LHCN-M2 (cell line): ENCODE data around the gene MFN1. TPM values are rescaled to one million over a fixed set of nuclear protein-coding genes. Genes with fewer than 3 reads are reported as not detected.
"Not testable (repeated sequence)": the region's sequence is repeated elsewhere in the genome, so short reads cannot be mapped to it uniquely, and the experiment has no call there.

Source experiments
- DNase-seq: peaks from one replicate; pipeline ENCODE4 v3.0.0-alpha.2; 2012; ENCODE audit warnings: low read depth
- polyA plus RNA-seq: library from polyadenylated mRNA; unstranded; fragments of >200 nt; gene quantifications from one replicate; pipeline ENCODE4 v1.2.1, GENCODE V29; 2012; ENCODE audit warnings: missing spikeins
- total RNA-seq: library from RNA; depleted of rRNA; stranded (reverse); fragments of >200 nt; gene quantifications from 2 replicates; pipeline ENCODE4 v1.2.3, GENCODE V29; 2014; rRNA removed

MFN1 gene
- 38.3 and 46.0 TPM in 2 replicates for total RNA-seq
- polyA plus RNA-seq, result 13.0 TPM

DNA sequence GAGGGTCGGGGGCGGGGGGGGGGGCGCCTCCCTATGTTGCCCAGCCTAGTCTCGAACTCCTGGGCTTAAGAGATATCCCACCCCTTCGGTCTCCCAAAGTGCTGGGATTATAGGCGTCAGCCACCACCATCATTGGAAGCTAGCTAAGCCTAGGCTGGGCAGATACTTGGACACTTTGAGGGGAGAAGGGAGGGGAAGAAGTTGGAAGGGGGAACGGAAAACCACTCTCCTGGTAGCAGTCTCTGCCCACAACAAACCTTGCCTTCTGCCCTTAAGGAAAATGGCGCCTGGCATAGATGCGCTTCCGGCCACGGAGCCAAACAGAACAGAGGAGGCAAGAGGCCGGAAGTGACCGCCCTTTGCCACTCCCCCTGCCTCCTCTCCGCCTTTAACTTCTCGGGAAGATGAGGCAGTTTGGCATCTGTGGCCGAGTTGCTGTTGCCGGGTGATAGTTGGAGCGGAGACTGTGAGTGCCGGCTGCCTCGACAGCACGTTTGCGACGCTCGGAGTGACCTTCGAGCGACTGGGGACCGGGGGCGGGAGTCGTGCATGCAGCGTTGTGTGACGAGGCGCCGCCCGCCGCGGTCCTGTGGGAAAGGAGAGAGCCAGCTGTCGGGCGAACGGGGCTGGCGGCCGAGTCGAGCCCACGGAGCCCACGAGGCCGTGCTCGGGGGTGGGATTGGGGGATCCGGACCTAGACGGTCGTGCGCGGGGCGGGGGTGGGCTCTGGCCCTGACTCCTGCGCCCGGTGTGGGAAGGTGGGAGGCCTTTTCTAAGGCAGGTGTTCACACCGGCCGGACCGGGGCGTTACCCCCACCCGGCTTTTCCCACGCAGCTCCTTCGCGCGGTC is at the start of gene MFN1:
TSS of gene MFN1 (plus strand) at position 365 of the 850 bp plus-strand sequence. CDS start 1,143 bp downstream, outside the sequence.
- peak; percentile 95 for DNase-seq

DNA sequence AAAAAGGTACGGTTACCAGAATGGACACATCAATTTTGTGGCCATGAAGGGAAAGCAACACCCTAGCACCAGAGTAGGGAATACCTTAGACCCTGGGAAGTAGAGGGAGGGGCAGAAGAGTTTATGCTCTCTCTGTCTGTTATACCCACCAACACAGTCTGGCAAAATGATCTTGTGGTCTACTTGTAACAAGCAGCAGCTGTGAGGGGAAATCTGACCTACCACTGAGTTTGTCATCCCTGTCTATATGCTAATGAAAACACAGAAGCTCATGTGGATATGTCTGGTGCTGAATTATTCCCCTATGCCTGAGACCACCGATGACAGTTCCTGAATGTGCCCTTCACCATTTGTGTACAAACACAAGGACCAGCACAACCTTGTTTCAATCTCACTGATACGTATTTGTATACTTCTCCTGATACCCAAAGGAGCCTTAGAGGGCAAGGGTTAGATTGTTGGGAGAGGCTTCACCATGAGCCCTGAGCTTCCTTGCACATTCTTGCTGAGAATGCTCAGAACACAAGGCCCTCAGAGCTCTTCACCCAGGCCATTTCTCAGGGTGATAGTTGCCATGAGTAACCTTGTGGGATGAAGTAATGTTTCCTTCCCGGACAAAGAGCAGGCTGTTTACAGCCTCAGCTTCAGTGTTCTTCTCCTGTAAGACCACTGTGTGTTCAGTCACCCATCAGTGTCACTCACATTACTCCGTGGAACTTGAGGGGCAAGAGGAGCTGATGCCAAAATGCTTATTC is 49.4 kb upstream of the MFN1 start:
- DNase-seq, result peak; percentile 63

DNA sequence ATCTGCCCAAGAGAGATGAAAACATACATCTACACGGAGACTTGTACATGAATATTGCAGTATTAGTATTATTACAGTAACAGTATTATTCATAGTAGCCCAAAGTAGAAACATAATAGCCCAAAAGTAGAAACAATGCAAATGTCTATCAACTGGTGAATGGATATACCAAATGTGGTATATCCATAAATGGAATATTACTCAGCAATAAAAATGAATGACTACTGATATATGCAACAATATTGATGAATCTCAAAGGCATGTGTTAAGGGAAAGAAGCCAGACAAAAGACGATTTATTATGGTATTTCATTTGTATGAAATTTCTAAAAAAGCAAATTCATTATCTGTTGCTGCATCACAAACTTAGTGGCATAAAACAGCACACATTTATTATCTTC is 48.2 kb upstream of the MFN1 start:
- DNase-seq, result no peak

DNA sequence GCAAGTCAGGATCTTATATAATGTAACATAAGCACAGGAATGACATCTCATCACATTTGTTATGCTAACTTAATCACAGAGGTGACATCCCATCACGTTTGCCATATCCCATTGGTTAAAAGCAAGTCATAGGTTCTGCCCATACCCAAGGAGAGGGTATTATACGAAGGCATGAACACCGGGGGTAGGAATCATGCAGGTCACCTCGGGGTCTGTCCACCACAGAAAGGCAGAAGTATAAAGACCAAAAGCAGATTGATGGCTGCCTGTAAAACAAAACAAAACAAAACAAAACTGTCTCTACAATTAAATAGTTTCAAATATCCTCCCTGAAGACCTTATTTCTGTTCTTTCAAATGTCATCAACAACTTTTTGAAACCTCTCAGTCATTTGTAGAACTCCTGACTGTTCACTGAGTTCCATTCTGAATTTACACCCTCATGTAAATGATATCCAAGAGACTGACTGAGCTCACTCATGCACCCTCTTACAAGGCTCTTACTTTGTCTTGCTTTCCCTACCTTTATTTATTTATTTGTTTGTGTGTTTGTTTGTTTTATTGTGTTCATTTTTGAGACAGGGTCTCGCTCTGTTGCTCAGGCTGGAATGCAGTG is 47.4 kb upstream of the MFN1 start:
- DNase-seq, result no peak

DNA sequence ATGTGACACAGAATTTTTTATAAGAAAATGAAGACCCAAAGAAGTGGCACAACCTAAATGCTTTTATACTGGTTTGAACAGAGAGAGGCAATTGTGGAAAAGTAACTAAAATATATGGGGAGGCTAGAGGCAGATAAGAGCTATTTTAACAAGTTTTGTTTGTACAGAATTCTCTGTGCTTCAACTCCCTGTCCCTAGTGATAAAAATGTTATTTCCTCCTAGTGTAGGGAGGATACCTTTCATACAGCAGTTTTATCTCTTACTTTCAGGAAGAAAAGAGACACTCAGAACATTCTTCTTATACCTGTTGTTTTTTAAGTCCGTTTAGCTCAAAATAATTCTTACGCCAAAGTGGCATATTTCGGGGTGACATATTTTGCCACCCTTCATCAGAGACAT is 45.9 kb upstream of the MFN1 start:
- no peak for DNase-seq

DNA sequence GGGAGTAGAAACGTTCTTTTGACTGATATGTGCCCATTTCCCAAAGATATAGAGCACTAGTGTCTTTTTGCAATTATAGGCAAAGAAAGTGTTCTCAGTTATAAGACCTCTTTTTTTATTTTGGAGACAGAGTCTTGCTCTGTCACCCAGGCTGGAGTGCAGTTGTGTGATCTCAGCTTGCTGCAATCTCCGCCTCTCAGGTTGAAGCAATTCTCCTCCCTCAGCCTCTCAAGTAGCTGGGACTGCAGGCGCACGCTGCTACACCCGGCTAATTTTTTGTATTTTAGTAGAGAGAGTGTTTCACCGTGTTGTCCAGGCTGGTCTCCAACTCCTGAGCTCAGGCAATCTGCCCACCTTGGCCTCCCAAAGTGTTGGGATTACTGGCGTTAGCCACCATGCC is 45.4 kb upstream of the MFN1 start:
- DNase-seq, result no peak

DNA sequence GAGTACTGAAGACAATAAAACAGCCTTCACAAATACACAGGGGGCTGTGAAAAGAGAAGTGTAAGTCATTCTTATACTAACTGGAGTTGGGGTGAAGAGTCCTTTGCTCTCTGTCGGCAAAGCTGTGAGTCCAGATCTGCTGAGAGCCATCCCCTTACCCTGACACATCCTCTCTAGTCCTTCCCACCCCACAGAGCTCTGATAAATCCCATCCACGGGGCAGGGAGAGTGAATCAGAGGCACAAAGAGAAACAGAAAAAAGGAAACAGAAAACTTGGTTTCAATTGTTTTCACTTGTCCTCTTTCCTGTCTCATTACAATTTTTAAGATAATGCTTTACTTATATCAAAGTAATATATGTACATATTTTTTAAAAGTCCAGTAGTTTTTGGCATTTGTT is 42.9 kb upstream of the MFN1 start:
- no peak for DNase-seq

DNA sequence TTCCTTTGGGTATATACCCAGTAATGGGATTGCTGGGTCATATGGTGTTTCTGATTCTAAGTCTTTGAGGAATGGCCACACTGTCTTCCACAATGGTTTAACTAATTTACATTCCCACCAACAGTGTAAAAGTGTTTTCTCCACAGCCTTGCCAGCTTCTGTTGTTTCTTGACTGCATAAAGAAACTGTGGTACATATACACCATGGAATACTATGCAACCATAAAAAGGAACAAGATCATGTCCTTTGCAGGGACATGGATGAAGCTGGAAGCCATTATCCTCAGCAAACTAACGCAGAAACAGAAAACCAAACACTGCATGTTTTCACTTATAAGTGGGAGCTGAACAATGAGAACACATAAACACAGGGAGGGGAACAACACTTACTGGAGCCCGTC is 40.1 kb upstream of the MFN1 start:
- not testable (repeated sequence) for DNase-seq

DNA sequence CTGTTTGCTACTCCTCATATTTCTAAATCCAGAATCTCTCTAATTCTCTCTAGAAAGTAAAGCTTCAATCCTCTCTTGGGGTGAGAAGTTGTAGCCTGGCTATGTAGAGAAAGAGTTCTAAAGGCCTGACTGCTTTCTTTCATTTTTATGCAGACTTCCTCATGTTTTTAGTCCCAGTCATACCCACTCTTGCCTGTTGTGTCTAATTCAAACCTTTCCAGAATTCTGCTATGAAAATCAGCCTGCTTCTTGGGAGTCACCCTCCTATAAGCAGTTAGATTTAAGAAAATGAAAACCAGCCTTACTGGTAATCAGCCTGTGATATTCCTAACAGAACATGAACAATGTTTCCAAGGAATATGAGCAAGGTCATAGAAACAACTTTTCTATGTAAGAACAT is 39.5 kb upstream of the MFN1 start:
- no peak for DNase-seq

DNA sequence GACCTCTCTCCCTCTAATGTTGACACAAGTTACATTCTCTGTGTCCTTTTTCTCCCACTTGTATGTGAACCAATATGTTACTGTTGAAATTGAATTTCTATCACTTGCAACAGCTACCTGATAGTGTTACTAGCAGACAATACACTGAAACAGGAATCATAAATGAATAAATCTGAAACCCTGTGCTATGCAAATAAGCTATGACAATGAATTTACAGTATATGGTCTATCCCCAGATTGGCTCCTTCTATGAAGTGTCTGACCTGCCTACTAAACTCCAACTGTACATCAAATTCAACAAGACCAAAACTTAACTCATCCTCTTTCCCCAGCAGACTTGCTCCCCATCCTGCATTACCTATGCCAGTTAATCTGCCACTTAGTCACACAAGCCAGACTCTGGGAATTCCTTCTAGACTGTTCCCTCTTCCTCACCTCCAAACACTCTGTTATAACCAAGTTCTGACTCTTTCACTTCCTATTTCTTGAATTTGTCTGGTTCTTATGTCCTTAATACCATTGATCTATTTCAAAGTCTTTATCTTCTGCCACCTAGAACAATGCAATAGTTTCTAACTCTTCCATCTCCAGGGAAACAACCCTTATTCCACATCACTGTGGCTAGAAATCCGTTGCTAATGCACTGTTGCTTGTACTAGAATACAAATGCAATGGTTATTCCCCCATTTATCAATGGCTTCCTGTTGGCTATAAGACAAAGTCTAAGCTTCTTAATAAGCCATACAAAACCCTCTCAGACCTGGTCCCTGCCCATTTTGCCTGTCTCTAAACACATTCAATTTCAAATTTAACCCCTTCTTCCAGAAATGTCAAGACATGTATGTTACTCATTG is 38.1 kb upstream of the MFN1 start:
- no peak for DNase-seq

DNA sequence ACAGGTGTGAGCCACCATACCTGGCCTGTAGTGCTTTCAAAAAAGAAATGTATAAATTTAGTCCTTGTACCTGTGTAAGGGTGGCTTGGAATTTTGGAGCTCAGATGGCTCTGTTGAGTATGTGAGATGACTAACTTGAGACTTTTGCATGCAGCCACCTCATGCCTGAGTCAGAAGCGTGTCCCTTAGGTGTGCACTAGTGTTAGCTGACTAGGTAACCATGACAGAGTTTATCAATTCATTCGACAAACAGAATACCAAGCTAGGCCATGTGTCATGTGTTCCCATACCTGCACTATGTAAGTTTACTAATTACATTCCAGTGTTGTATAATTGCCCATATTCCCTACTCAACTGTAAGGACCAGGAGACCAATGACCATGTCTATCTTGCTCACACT is 28.6 kb upstream of the MFN1 start:
- no peak for DNase-seq

DNA sequence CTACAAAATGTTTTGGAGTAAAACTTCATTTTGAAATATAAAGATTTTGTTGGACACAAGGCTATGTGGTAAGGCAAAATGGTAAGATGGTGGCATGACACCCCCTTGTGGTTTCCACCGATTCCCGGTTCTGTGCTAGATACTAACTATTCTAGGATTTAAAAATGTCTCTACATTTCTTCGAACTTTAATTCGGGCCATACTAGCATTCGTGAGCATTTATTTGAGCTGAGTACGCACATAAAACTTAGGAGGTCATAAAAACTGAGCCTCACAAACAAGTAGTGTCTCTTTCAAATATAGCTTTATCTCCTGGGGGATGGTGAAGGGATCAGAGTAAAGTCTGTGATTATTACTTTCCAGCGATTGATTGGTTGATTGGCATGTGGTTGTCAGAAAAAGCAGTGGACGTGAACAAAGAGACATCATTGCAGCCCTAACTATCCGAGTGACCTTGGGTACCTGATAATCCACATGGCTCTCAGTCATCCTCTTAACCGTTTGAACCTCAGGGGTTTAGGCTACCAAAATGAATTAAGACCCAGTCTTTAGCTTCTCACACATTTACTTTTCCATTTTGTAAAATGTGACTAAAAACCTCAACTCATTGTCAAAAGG is 25.7 kb upstream of the MFN1 start:
- peak; percentile 58 for DNase-seq

DNA sequence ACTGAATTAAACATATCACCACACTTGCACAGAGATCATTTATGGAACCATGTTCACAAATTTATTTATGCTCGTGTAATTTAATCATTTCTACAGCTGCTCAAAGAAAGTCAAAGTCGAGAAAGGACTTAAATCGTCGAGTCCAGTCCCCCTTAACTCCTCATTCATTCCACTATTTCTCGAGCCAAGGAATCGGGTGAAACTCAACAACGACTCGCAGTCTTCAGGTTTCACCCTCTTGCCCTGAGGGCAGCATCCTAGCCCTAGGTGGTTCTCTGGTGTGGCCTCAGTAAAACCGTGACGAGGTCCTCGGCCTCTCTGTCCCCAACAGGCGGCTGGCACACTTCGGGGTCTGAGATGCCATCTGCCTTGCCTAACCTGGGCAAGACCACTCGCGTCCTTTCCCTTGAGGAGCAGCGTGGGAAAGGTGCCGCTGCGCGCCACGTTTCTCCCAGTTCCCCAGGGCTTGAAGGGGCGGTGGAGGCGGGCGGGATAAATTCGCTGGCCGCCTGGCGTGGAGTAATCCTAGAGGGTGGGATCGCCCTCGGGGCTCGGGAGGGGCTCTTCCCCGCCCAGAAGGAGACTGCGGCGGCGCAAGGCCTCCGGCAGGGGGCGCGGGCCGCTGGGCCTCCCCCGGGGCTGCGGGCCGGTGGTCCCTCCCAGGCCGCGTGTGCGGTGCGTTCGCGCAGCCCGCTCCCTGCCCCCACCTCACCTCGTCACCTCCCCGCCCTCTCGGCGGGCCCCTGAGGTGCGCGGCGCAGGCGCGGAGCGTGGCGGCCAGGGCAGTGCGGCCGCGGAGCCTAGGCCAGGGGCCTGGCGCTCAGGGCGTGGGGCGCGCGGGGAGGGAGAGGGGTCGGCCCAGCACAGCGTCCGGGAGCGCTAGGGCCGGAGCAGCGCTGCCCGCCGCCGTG is 25.0 kb upstream of the MFN1 start, which contains the start of gene ZNF639:
TSS of gene ZNF639 (plus strand) at position 746 of the 911 bp plus-strand sequence. CDS start 5,263 bp downstream, outside the sequence.
- DNase-seq, result peak; percentile 86

DNA sequence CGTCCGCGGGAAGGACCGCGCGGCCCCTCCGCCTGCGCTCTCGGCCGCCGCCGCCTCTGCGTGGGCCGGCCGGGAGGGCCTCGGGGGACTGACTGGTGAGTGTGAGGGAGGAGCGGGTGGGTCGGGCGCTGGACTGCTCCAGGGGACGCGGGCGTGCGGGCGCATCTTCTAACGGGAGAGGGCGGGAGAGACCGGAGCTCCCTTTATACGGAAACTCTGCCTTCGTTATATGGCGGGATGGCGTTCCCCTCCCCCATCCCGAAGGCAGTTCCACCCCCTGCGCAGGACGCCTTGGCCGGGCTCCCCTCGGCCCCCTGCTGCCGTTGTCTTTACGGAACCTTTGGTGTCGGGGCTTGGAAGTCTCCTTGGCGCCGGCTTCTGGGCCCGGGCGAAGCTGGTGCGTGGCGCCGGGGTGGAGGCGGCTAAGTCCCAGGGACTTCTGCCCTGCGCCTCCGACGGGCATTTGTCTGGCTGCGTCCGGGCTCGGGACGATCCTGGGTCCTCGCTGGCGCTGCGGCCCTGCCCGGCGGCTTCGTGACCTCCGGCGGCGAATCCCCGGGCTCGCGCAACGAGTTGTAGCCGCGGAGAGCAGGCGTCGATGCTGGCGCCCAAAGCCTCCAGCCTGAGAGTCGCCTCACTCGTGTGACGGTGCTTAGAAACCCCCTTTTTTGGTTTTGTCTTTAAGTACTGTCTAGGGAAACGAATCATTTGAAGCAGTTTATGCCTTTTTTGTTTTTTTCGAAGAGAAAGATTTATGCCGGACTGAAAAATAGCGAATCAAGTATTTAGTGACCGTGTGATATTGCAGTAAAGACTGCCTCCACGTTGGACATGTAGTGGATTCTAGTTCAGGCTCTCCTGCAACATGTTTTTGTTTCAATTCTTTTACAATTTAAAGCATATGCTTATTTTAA is 24.1 kb upstream of the MFN1 start:
- peak; percentile 78 for DNase-seq

DNA sequence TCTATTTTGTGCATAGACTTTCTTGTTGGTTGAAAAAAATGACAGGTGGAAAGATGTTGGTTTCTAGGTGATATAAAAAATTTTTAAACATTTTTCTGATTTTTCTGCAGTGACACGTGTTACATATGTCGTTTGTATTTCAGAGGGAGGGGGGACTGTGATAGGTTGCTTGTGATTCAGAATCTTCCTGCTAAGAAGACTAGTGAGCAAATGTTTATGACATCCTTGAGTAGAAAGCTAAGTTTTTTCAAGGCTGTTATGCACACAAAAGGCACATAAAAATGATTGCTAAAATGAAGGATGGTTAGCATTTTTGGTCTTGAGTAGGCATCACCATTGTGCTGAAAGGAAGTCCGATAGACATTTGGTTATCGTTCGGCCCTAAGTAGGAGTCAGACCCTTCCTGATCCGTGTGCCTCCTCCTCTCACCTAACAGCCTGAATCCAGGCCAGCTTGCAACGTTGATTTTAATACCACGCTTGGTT is 23.2 kb upstream of the MFN1 start:
- peak; percentile 34 for DNase-seq

DNA sequence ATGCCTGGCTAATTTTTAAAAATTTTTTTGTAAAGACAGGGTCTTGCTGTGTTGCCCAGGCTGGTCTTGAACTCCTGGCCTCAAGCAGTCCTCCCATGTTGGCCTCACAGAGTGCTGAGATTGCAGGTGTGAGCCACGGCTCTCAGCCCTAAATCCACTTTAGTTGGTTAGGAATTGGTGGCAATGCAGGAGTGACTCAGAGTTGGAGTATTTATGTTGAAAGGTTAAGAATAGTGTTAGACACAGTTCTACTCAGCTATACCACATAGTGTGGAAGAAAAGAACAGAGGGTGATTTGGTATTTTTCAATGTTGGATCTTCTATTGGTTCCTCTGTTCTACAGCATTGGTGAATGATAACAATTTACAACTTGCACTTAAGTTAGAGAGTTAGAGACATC is 17.1 kb upstream of the MFN1 start:
- DNase-seq, result no peak

DNA sequence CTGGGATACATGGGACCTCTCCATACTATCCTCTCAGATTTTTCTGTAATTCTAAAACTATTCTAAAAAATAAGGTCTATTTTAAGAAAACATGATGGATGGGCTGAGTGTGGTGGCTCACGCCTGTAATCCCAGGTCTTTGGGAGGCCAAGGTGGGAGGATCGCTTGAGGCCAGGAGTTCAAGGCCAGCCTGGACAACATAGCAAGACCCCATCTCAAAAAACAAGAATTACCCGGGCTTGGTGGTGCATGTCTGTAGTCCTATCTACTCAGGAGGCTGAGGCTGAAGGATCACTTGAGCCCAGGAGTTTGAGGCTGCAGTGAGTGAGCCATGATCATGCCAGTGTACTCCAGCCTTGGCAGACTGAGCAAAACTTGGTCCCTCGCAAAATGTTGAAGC is 15.3 kb upstream of the MFN1 start:
- DNase-seq, result no peak

DNA sequence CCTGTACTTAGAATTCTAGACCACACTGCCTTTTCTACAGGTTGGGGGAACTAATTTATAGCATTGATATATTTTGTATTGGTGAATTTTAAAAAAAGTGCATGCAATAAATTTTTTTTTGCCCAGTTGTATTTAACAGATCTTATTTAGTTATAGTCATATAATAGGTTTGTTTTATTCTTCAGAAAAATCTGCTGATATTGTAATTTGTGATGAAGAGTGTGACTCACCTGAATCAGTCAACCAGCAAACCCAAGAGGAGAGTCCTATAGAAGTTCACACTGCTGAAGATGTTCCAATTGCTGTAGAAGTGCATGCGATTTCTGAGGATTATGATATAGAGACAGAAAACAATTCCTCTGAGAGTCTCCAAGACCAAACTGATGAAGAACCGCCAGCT is 14.4 kb upstream of the MFN1 start:
- no peak for DNase-seq
